HG03066 (cell line): ENCODE data around the gene CCDC8.
"Not testable (repeated sequence)": the region's sequence is repeated elsewhere in the genome, so short reads cannot be mapped to it uniquely, and the experiment has no call there.

Experiments used
- ATAC-seq: cut with Tn5 transposase; IDR thresholded peaks from one replicate; pipeline ENCODE4 v1.9.1; 2021; ENCODE audit warnings: low read depth; ENCODE audit not compliant: unreplicated experiment

The CCDC8 gene

DNA sequence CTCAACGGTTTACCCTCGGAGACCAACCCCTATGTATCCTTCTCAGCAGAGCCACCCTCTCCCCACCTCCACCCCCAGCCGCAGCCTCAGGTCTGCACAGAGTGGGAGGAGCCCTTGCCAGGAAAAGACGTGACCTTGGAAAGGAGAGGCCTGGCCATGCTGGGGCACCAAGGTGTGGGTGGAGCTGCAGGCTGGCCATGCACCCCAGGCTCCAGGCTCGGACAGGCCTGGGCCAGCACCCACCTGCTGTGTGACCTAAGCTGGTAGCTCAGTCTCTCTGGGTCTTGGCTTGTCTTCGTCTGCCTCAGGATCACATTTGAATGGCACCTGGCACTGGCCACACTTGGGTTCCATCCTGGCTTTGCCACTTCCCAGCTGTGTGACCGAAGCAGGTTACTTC is 29.5 kb downstream of the CCDC8 start:
- ATAC-seq: no peak

GRCh38 chr19:46383171-46383815 is 30.1 kb downstream of the CCDC8 start:
- no peak for ATAC-seq

GRCh38 chr19:46381756-46382345 is 31.5 kb downstream of the CCDC8 start:
- no peak for ATAC-seq

GRCh38 chr19:46381346-46381745 is 32.0 kb downstream of the CCDC8 start:
- no peak for ATAC-seq

DNA sequence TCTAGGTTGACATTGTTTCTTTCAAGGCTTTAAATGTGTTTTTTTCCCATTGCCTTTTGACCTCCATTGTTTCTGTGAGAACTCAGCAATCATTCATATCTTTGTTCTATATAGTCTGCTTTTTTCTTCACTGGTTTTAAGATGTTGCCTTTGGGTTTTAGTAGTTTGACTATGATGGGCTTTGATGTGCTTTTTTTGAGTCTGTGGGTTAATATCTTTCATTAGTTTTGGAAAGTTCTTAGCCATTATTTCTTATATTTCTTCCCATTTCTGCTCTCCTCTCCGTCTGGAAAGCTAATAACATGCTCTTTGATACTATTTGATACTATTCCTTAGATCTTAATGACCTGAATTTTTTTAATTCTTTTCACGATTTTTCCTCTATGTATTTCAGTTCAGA is 32.7 kb downstream of the CCDC8 start:
- ATAC-seq: no peak

GRCh38 chr19:46378268-46378667 is 35.1 kb downstream of the CCDC8 start:
- ATAC-seq: no peak

DNA sequence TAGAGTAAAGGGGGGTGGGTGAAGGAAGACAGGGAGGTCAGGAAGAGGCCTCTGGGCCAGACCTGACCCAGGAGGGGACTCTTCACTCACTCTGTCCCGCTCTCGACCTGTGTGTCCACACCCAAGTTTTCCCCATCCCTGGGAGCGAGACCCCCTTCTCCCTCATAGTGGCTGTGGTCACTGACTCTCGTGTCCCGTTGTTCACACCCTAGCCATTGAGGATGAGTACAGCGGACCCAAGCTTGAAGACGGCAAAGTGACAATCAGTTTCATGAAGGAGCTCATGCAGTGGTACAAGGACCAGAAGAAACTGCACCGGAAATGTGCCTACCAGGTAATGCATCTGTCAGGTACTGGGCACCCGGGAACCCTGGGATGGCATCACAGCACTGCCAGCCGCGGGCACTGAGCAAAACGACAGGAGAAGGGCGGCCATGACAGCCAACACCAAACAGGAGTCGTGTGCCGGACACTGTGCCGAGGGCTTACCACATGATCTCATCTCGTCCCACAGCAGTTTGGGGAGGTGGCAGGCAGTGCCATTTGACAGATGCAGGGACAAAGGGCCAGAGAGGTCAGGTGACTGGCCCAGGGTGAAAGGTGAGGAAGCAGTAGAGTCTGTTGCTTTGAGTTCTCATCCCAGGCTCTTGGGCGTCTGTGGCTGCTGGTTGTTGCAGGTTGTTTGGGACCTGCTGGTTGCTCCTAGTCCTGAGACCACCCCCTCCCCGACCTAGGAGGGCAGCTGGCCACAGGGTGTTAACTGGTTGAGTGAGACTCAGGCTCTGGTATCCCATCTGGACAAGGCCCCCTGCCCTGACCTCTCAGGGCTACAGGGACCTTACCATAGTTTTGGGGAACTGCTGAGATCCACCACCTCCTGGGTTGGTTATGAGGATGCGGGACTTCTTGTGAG is 36.9 kb downstream of the CCDC8 start:
- ATAC-seq: no peak

DNA sequence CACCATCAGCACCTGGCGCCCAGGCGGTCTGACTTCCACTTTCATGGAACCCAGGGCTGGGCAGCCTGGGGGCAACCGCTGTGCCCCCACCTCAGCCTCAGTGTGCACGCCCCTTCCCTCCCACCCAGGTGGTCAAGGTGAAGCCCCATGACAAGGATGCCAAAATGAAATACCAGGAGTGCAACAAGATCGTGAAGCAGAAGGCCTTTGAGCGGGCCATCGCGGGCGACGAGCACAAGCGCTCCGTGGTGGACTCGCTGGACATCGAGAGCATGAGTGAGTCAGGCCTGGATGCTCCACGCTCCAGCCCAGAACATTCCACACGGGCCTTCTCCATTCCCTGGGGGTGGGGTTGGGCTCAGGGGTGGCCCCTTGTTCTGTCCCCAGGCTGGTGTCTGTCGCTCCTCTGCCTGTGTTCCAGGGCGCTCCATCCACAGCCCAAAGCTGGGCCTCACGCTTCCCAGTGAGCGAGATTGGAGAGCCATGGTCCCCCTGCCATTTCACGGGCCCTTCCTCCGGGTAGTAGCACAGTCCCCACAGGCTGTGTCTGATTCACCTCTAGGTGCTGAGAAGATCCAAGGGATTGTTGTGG is 37.8 kb downstream of the CCDC8 start:
- ATAC-seq: not testable (repeated sequence)

GRCh38 chr19:46374536-46375475 is 38.6 kb downstream of the CCDC8 start:
- ATAC-seq: no peak

GRCh38 chr19:46373491-46374359 is 39.6 kb downstream of the CCDC8 start:
- no peak for ATAC-seq

DNA sequence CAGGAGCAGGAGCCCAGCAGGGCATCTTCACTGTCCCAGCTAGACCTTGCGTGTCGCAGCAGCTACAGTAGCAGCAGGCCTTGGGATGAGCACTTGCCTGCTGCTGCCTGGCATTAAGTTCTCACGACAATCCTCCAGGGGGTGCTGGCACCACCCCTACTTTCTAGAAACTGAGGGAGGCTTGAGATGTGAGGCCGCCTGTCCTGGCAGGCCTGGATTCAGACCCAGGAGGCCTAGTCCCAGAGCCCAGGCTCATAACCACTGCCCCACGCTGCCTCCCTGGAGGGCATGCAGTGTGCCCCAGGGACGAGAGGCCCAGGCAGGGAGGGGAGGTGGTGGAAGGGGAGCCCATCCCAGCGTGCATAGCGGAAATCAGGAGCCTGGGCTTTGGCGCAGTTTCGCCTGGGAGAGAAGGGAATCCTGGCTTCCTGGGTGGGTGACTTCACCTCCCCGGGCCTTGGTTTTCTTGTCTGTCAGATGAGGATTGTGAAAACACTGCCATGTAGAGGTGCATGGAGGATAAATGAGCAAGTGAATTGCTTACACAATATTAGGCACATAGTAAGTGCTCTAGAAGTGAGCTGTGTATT is 40.4 kb downstream of the CCDC8 start:
- ATAC-seq: no peak

DNA sequence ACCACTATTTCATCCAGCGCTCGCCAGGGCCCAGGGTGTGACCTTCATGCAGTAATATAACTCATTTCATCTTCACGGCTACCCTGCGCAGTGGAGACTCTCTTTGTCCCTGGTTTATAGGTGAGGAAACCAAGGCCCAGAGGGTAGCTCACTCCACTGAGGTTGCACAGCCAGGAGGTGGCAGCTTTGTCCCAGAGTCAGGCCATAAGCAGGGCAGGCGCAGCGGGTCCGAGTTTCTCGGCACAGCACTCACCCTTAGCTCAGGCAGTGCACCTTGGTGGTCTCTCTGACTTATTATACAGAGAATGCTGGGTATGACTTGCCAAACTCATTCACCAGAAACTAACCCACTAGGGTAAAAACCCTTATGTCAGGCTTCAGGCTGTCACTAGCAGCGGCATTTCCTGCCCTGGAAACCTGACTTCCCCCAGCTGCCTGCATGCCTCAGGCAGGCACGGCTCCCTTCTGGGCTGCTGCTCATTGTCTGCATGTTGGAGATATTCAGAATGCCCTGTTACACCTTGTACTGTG is 41.9 kb downstream of the CCDC8 start:
- no peak for ATAC-seq

GRCh38 chr19:46369817-46370216 is 43.5 kb downstream of the CCDC8 start:
- no peak for ATAC-seq

- no peak for ATAC-seq
Observed at GRCh38 chr19:46368116-46368515, 45.2 kb downstream of the CCDC8 start.

GRCh38 chr19:46367426-46367825 is 45.9 kb downstream of the CCDC8 start:
- ATAC-seq: no peak

- ATAC-seq: no peak
Observed at GRCh38 chr19:46366620-46367292, 46.6 kb downstream of the CCDC8 start.

GRCh38 chr19:46365561-46365960 is 47.8 kb downstream of the CCDC8 start:
- no peak for ATAC-seq

GRCh38 chr19:46364359-46364758 is 49.0 kb downstream of the CCDC8 start:
- ATAC-seq: no peak
